Astrocyte of the cerebellum (primary cell): ENCODE data around the gene HIGD1A.

ENCODE experiments used
- DNase-seq: peaks from one replicate; pipeline ENCODE4 v3.0.0-alpha.2; 2011; ENCODE audit warnings: low read depth
- H3K4me3 ChIP-seq: 2 replicates; pipeline ENCODE4 v1.5.1; 2011; ENCODE audit warnings: mild to moderate bottlenecking, low read depth, low read length, moderate library complexity
- CTCF ChIP-seq: IDR thresholded peaks from 2 replicates; pipeline ENCODE4 v1.5.1; 2012; ENCODE audit warnings: low read length, low read depth, moderate library complexity, mild to moderate bottlenecking; ENCODE audit errors: missing control alignments
- in situ Hi-C: cut with HindIII; loops from 2 replicates; pipeline ENCODE4 v1.10.0; 2017; ENCODE audit warnings: low sequenced_read_pairs

Gene HIGD1A

GRCh38 chr3:42829628-42830436 is 25.5 kb upstream of the HIGD1A start:
- no peak for TF ChIP-seq CTCF
- in situ Hi-C loops = no loop called here
- DNase-seq = no peak
- no peak overlapping the region for H3K4me3 ChIP-seq

- TF ChIP-seq CTCF = no peak
- in situ Hi-C loops = no loop called here
- DNase-seq = no peak
- no peak overlapping the region for H3K4me3 ChIP-seq
These were observed 24.9 kb upstream of the HIGD1A start for GRCh38 chr3:42829083-42829627.

- no peak for DNase-seq
- no peak for TF ChIP-seq CTCF
- in situ Hi-C loops = no loop called here
- H3K4me3 ChIP-seq = no peak overlapping the region
These were observed 23.4 kb upstream of the HIGD1A start for GRCh38 chr3:42827654-42828053.

- no peak overlapping the region for H3K4me3 ChIP-seq
- no peak for TF ChIP-seq CTCF
- in situ Hi-C loops = no loop called here
- DNase-seq = no peak
These were observed 22.7 kb upstream of the HIGD1A start for GRCh38 chr3:42827023-42827422.

- in situ Hi-C loops = no loop called here
- DNase-seq = no peak
- H3K4me3 ChIP-seq = no peak overlapping the region
- no peak for TF ChIP-seq CTCF
These were observed 21.9 kb upstream of the HIGD1A start for GRCh38 chr3:42826141-42826540.

GRCh38 chr3:42823351-42823750 is 19.1 kb upstream of the HIGD1A start:
- no peak for TF ChIP-seq CTCF
- in situ Hi-C loops = no loop called here
- no peak for DNase-seq
- no peak overlapping the region for H3K4me3 ChIP-seq
